Type B pancreatic cell (in vitro differentiated cells): ENCODE results near the gene KISS1R. TPM values are rescaled to one million over a fixed set of nuclear protein-coding genes. Genes with fewer than 3 reads are reported as not detected.

Experiments
- DNase-seq: peaks from one replicate; pipeline ENCODE4 v3.0.0; 2021; ENCODE audit warnings: mixed read lengths; ENCODE audit not compliant: unreplicated experiment; ENCODE audit errors: extremely low spot score
- H3K27ac Mint-ChIP-seq: 2 replicates; pipeline ENCODE4 v1.8.0; 2021; ENCODE audit warnings: mild to moderate bottlenecking, mixed read lengths
- H3K27me3 Mint-ChIP-seq: 2 replicates; pipeline ENCODE4 v1.8.0; 2021; ENCODE audit warnings: mixed read lengths
- H3K36me3 Mint-ChIP-seq: 2 replicates; pipeline ENCODE4 v1.8.0; 2021; ENCODE audit warnings: mixed read lengths
- H3K4me1 Mint-ChIP-seq: one replicate; pipeline ENCODE4 v1.8.0; 2021; ENCODE audit warnings: mixed read lengths; ENCODE audit not compliant: unreplicated experiment
- H3K4me3 Mint-ChIP-seq: 2 replicates; pipeline ENCODE4 v1.8.0; 2021; ENCODE audit warnings: mild to moderate bottlenecking, mixed read lengths
- H3K9me3 Mint-ChIP-seq: 2 replicates; pipeline ENCODE4 v1.8.0; 2021; ENCODE audit warnings: mixed read lengths
- CTCF ChIP-seq: fragments of 200-600 bp; sonication (generic); conservative IDR thresholded peaks from 2 replicates; pipeline ENCODE4 v1.5.0; 2021; ENCODE audit warnings: antibody characterized with exemption, mild to moderate bottlenecking
- total RNA-seq: library from RNA; stranded (reverse); gene quantifications from 2 replicates; pipeline ENCODE4 v1.2.1, GENCODE V29; 2021; ENCODE audit warnings: low replicate concordance

The KISS1R gene
- total RNA-seq, 1 donor from 2014 or later, result 1.2 TPM

- Mint-ChIP-seq H3K4me1 (peaks cover 9% of the 10 kb centered on the region), H3K4me3 (no peak overlapping the region), H3K9me3 (no peaks in the 10 kb centered on the region), H3K27me3 (no peaks in the 10 kb centered on the region), H3K27ac (no peak overlapping the region), H3K36me3 (no peaks in the 10 kb centered on the region)
- DNase-seq, result no peak
- no peak for TF ChIP-seq CTCF
Measured at GRCh38 chr19:931860-932647, 14.9 kb downstream of the KISS1R start.

GRCh38 chr19:932648-933552 is 15.8 kb downstream of the KISS1R start:
- DNase-seq, result peak; percentile 70
- Mint-ChIP-seq H3K36me3 (peaks cover 4% of the 10 kb centered on the region), H3K9me3 (no peaks in the 10 kb centered on the region), H3K27ac (peak overlapping the region; percentile 72), H3K4me3 (peak overlapping the region; percentile 72), H3K27me3 (no peaks in the 10 kb centered on the region), H3K4me1 (peaks cover 9% of the 10 kb centered on the region)
- TF ChIP-seq CTCF, result no peak

GRCh38 chr19:933553-933882 is 16.4 kb downstream of the KISS1R start:
- Mint-ChIP-seq H3K9me3 (no peaks in the 10 kb centered on the region), H3K4me1 (peaks cover 13% of the 10 kb centered on the region), H3K27ac (no peak overlapping the region), H3K36me3 (peaks cover 8% of the 10 kb centered on the region), H3K27me3 (no peaks in the 10 kb centered on the region), H3K4me3 (peak overlapping the region; percentile 39)
- TF ChIP-seq CTCF, result no peak
- DNase-seq, result no peak

- Mint-ChIP-seq H3K4me3 (no peak overlapping the region), H3K4me1 (peaks cover 14% of the 10 kb centered on the region), H3K27ac (no peak overlapping the region), H3K9me3 (no peaks in the 10 kb centered on the region), H3K27me3 (no peaks in the 10 kb centered on the region), H3K36me3 (peaks cover 9% of the 10 kb centered on the region)
- no peak for DNase-seq
- TF ChIP-seq CTCF, result no peak
Measured at GRCh38 chr19:934197-934840, 17.2 kb downstream of the KISS1R start.

- no peak for DNase-seq
- no peaks in the 10 kb centered on the region for H3K27me3 Mint-ChIP-seq
- H3K27ac Mint-ChIP-seq, result peak overlapping the region; percentile 39
- H3K4me3 Mint-ChIP-seq, result no peak overlapping the region
- H3K4me1 Mint-ChIP-seq, result peaks cover 21% of the 10 kb centered on the region
- TF ChIP-seq CTCF, result no peak
- H3K9me3 Mint-ChIP-seq, result no peaks in the 10 kb centered on the region
- peaks cover 15% of the 10 kb centered on the region for H3K36me3 Mint-ChIP-seq
Measured at GRCh38 chr19:934865-935479, 17.8 kb downstream of the KISS1R start.
